Parathyroid adenoma (tissue), 2 donors: Measurements from ENCODE around the gene RGS12.

ENCODE experiments used
- H2AFZ ChIP-seq: fragments of 300-600 bp; sonication (generic); one replicate; pipeline ENCODE4 v1.7.0; 2017; ENCODE audit warnings: antibody characterized with exemption, mild to moderate bottlenecking
- H3K27ac ChIP-seq: fragments of 300-600 bp; sonication (generic); one replicate; pipeline ENCODE4 v1.7.0; 2017
- H3K27me3 ChIP-seq: fragments of 300-600 bp; sonication (generic); one replicate; pipeline ENCODE4 v1.7.0; 2017; ENCODE audit warnings: low read length; ENCODE audit not compliant: control insufficient read depth, insufficient read depth
- H3K36me3 ChIP-seq: fragments of 300-600 bp; sonication (generic); one replicate; pipeline ENCODE4 v1.7.0; 2017; ENCODE audit warnings: low read length; ENCODE audit not compliant: control insufficient read depth, insufficient read depth
- H3K4me1 ChIP-seq: fragments of 300-600 bp; sonication (generic); one replicate; pipeline ENCODE4 v1.7.0; 2017; ENCODE audit warnings: control low read depth
- H3K4me2 ChIP-seq: fragments of 300-600 bp; sonication (generic); one replicate; pipeline ENCODE4 v1.7.0; 2017; ENCODE audit warnings: low read length
- H3K4me3 ChIP-seq: fragments of 300-600 bp; sonication (generic); one replicate; pipeline ENCODE4 v1.7.0; 2017; ENCODE audit warnings: low read depth, low read length
- H3K79me2 ChIP-seq: fragments of 300-600 bp; sonication (generic); one replicate; pipeline ENCODE4 v1.7.0; 2017; ENCODE audit warnings: control low read depth
- H3K9ac ChIP-seq: fragments of 300-600 bp; sonication (generic); one replicate; pipeline ENCODE4 v1.7.0; 2017; ENCODE audit warnings: mild to moderate bottlenecking
- H3K9me3 ChIP-seq: fragments of 300-600 bp; sonication (generic); one replicate; pipeline ENCODE4 v1.7.0; 2017; ENCODE audit warnings: low read length; ENCODE audit not compliant: control insufficient read depth
- TF ChIP-seq, protein P1 (sequence below): fragments of 300-600 bp; sonication (generic); IDR thresholded peaks from one replicate; pipeline ENCODE4 v1.7.0; 2017; ENCODE audit warnings: antibody characterized with exemption, mild to moderate bottlenecking
- donor health status: primary hyperparathyroidism.

Gene RGS12

GRCh38 chr4:3254302-3255131 lies 38.3 kb upstream of the RGS12 start:
- Histone ChIP-seq H3K4me1 (no peaks in the 10 kb centered on the region), H3K36me3 (no peaks in the 10 kb centered on the region), H3K27ac (no peak overlapping the region), H3K4me2 (no peak overlapping the region), H3K27me3 (no peaks in the 10 kb centered on the region), H3K9ac (no peak overlapping the region), H3K79me2 (no peaks in the 10 kb centered on the region), H3K4me3 (no peak overlapping the region), H2AFZ (no peak overlapping the region), H3K9me3 (no peaks in the 10 kb centered on the region)
- TF ChIP-seq, protein P1, sequence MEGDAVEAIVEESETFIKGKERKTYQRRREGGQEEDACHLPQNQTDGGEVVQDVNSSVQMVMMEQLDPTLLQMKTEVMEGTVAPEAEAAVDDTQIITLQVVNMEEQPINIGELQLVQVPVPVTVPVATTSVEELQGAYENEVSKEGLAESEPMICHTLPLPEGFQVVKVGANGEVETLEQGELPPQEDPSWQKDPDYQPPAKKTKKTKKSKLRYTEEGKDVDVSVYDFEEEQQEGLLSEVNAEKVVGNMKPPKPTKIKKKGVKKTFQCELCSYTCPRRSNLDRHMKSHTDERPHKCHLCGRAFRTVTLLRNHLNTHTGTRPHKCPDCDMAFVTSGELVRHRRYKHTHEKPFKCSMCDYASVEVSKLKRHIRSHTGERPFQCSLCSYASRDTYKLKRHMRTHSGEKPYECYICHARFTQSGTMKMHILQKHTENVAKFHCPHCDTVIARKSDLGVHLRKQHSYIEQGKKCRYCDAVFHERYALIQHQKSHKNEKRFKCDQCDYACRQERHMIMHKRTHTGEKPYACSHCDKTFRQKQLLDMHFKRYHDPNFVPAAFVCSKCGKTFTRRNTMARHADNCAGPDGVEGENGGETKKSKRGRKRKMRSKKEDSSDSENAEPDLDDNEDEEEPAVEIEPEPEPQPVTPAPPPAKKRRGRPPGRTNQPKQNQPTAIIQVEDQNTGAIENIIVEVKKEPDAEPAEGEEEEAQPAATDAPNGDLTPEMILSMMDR, result no peak

DNA sequence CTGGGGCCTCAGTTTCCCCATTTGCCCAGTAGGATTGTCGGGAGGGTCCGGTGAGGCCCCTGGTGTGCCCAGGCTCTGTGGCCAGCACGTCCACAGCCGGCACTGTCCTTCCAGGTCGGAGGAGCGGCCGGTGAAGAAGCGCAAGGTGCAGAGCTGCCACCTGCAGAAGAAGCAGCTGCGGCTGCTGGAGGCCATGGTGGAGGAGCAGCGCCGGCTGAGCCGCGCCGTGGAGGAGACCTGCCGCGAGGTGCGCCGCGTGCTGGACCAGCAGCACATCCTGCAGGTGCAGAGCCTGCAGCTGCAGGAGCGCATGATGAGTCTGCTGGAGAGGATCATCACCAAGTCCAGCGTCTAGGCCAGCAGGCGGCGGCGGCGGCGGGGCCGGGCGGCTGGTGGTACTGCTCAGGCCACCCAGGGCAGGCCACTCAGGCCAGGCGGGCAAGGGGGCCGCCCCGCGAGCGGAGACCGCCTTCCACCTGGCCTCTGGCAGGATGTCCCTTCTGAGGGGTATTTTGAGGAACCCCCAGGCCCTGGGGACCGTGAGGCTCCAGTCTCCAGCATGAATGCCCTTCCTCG lies 37.1 kb upstream of the RGS12 start:
- Histone ChIP-seq H3K9me3 (no peaks in the 10 kb centered on the region), H3K4me1 (no peaks in the 10 kb centered on the region), H3K9ac (no peak overlapping the region)

GRCh38 chr4:3256230-3257102 lies 36.4 kb upstream of the RGS12 start:
- H2AFZ ChIP-seq, result no peak overlapping the region
- no peak overlapping the region for H3K27ac ChIP-seq
- no peak overlapping the region for H3K4me2 ChIP-seq
- H3K36me3 ChIP-seq, result no peaks in the 10 kb centered on the region
- no peak overlapping the region for H3K9ac ChIP-seq
- H3K4me1 ChIP-seq, result no peaks in the 10 kb centered on the region
- no peaks in the 10 kb centered on the region for H3K9me3 ChIP-seq
- no peak overlapping the region for H3K4me3 ChIP-seq
- TF ChIP-seq, protein P1, result no peak
- no peaks in the 10 kb centered on the region for H3K27me3 ChIP-seq
- H3K79me2 ChIP-seq, result no peaks in the 10 kb centered on the region

More for the DNA sequence above, 37.1 kb upstream of the RGS12 start:
- Histone ChIP-seq H3K27ac (no peak overlapping the region), H3K36me3 (no peaks in the 10 kb centered on the region), H3K27me3 (no peaks in the 10 kb centered on the region), H3K4me3 (no peak overlapping the region), H2AFZ (no peak overlapping the region), H3K4me2 (no peak overlapping the region), H3K79me2 (no peaks in the 10 kb centered on the region)
- TF ChIP-seq, protein P1, result no peak

DNA sequence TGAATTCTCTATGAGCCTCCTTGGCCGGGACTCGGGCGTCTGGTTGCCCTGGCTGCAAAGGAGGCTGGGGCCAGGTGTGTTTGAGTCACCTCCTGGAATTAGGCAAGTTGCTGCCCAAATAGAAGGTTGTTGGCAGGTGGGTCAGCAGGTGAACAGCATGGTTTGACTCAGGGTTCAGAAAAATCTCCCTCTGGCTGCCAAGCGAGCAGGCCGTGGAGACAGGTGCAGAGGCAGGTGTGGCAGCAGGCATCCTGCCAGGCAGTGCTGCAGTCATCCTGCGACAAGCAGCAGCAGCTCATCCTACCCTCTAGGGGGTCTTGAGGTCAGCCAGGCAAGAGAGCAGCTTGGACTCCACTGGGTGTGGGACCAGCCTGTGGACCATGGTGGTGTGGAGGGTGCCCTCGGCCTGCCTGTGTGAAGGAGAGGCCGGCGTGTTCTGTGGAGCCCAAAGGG lies 35.7 kb upstream of the RGS12 start:
- TF ChIP-seq, protein P1, result no peak
- Histone ChIP-seq H3K36me3 (no peaks in the 10 kb centered on the region), H3K9ac (no peak overlapping the region), H2AFZ (no peak overlapping the region), H3K4me2 (no peak overlapping the region), H3K79me2 (no peaks in the 10 kb centered on the region), H3K27ac (no peak overlapping the region), H3K4me1 (no peaks in the 10 kb centered on the region), H3K4me3 (no peak overlapping the region), H3K9me3 (no peaks in the 10 kb centered on the region), H3K27me3 (no peaks in the 10 kb centered on the region)
